Subcutaneous adipose tissue (tissue), 4 donors: ENCODE measurements around the gene CHN2. TPM values are rescaled to one million over a fixed set of nuclear protein-coding genes. Genes with fewer than 3 reads are reported as not detected.

Experiments used
- total RNA-seq, 4 donors: library from RNA; depleted of rRNA; stranded (reverse); fragments of >200 nt; gene quantifications; one replicate each; pipeline ENCODE4 v1.1.0, GENCODE V29; 2016
- TF ChIP-seq, protein P1 (sequence below): fragments of 450-650 bp; IDR thresholded peaks from one replicate; pipeline ENCODE4 v1.5.1; 2016; ENCODE audit warnings: low read depth, mild to moderate bottlenecking, control low read depth, antibody characterized with exemption, moderate library complexity

Gene CHN2
- 10 to 100 TPM in 3 of 4 donors, 1 to 10 TPM in 1; 10.0 to 19.4 (median 13.8) TPM for total RNA-seq

DNA sequence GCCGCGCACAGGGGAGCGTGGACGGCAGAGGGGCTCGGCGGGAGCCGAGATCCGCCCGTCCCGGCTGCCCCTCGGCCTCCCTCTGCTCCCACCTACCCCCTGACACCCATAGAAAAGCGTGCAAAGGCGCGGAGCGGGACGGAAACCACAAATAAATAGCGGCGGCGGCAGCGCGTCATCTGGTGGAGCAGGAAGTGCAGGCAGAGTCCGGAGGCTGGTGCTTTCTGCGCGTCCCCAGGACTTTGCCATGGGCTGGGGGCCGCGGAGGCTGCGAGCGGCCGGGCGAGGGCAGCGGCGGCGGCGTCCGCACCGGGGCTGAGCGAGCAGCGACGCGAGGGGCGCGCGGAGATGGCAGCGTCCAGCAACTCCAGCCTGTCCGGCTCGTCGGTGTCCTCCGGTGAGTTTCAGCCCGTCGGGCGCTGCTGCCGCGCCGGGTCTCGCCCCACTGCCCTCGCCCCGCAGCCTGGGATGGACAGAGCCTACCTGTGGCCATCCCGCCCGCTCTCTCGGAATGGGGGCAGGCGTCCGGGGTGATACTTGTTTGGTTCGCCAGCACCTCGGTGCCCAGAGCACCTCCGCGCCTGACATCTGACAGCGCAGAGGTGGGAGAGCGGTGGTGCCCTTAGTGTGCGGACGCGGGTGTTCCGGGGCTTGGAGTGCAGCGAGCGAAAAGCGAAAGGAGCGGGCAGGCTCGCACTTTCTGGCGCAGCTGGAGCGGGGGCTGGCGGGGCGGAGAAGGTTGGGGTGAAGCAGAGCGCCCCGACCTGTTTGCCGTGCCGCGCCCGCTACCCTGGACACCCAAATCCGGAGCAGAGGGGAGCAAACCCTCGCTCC is at the start of gene CHN2:
Gene CHN2, plus strand, starts transcription at position 182 of the 834 bp plus-strand sequence.
- TF ChIP-seq, protein P1, sequence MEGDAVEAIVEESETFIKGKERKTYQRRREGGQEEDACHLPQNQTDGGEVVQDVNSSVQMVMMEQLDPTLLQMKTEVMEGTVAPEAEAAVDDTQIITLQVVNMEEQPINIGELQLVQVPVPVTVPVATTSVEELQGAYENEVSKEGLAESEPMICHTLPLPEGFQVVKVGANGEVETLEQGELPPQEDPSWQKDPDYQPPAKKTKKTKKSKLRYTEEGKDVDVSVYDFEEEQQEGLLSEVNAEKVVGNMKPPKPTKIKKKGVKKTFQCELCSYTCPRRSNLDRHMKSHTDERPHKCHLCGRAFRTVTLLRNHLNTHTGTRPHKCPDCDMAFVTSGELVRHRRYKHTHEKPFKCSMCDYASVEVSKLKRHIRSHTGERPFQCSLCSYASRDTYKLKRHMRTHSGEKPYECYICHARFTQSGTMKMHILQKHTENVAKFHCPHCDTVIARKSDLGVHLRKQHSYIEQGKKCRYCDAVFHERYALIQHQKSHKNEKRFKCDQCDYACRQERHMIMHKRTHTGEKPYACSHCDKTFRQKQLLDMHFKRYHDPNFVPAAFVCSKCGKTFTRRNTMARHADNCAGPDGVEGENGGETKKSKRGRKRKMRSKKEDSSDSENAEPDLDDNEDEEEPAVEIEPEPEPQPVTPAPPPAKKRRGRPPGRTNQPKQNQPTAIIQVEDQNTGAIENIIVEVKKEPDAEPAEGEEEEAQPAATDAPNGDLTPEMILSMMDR = no peak

DNA sequence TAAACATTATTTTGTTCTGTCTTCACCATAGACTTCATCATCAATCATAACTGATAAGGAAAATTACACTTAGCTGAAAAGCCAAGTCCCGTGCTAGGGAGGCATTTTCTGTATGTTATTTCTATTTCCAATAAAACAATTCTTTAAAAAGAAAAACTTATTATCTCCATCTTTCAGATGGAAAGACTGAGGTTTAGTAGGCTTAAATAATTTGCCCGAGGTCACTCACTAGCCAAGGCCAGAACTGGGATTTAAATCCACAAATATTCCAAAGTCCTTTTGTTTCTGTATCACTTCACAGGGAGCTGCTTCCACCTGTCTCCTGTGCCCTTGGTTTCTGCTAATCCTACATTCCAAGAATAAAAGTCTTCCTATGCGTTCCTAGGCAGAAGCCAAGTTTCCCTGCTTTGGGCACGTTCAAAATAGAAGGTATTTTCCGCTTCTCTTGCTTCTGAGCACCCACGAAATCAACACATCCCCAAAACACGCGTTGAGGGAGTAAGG is 49.0 kb upstream of the CHN2 start:
- TF ChIP-seq, protein P1 = no peak

GRCh38 chr7:29146057-29146706 is 48.4 kb upstream of the CHN2 start, which contains the start of gene CPVL:
TSS of gene CPVL (minus strand) at chr7:29146537. CDS start at chr7:29121061, 25,476 bp downstream.
- TF ChIP-seq, protein P1 = no peak

GRCh38 chr7:29146888-29147609 is 47.5 kb upstream of the CHN2 start:
- TF ChIP-seq, protein P1 = no peak

DNA sequence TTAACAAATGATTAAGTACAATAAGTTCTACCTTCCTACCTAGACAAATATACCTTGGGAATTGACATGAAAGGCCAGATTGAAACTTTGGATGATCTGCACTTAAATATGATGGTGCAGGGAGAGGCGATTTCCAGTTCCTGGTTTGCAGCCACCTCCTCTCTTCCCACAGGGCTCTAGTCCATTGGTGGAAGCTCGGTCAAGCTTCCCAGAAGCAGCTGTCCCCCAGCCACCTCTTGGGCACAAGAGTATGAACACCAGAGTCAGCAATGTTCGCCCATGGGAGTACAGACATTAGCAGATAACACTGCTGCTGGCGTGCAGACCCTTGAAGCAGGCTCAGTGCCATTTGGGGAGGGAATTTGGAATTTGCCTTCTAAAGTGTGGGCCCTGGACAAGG is 46.8 kb upstream of the CHN2 start:
- TF ChIP-seq, protein P1 = no peak

DNA sequence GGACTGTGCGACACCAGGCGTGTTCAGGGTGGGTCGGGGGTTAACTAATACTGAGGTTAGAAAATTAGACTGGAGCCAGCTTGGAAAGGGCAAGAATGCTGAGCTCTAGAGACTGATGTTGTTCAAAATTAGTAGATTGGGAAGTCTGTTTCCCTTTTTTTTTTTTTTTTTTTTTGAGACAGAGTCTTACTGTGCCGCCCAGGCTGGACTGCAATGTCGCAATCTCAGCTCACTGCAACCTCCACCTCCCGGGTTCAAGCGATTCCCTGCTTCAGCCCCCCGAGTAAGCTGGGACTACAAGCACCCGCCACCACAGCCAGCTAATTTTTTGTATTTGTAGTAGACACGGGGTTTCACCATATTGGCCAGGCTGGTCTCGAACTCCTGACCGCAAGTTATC is 45.5 kb upstream of the CHN2 start:
- TF ChIP-seq, protein P1 = no peak

DNA sequence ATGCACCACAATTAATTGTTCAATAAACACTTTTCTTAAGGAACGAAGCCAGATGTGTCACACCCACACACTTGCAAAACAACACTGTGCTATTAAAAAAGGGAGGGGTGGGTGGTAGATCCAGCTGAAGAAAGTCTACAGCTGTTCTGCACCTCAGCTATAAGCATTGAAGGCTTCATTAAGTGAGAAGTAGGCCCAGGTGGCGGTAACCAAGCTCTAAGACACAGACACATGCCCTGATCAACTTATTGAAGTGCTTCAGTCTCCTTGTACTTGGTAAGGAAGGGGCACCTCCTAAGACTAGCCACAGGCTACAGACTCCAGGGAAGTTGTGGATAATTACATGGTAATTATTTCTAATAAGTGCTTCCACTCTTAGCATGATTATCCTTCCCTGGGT is 43.7 kb upstream of the CHN2 start:
- TF ChIP-seq, protein P1 = no peak
